HepG2 (cell line): ENCODE measurements around the gene EEF1AKMT4. TPM values are rescaled to one million over a fixed set of nuclear protein-coding genes. Genes with fewer than 3 reads are reported as not detected.

Experiments
- ATAC-seq: fragments of 200-7000 bp; cut with Tn5 transposase; 3 replicates; pipeline ENCODE4 v1.9.1; 2020; ENCODE audit warnings: mild to moderate bottlenecking, moderate library complexity
- BruUV-seq: library from RNA; stranded (reverse); fragments of 400-500 nt; replicated peaks from 2 replicates; lab custom pipeline; 2021; lab: Mats Ljungman, UMichigan
- CTCF ChIA-PET: fragments of 300-600 bp; formaldehyde crosslinking; extraction: SDS; loops from one replicate; lab custom pipeline; 2021; ENCODE audit warnings: low total read pairs, inconsistent platforms, low intra/inter-chr PET ratio; lab: Yijun Ruan, JAX
- POLR2A ChIA-PET: fragments of 350-600 bp; sonication (Branson Sonifier 250); formaldehyde crosslinking; loops from one replicate; lab custom pipeline; 2020; ENCODE audit warnings: antibody characterized with exemption, inconsistent platforms; lab: Yijun Ruan, JAX
- DNase-seq: peaks from one replicate; pipeline ENCODE4 v3.0.0-alpha.2; 2015; ENCODE audit warnings: low spot score
- FAIRE-seq: peaks from 3 replicates; lab custom pipeline; 2011; peaks lifted over from hg19 to GRCh38; lab: Jason Lieb, UNC
- H2AFZ ChIP-seq: one replicate; pipeline ENCODE4 v1.6.1; 2011; ENCODE audit warnings: low read length, inconsistent platforms
- H3K27ac ChIP-seq: fragments of 300-600 bp; 3 replicates; pipeline ENCODE4 v1.8.0; 2011; ENCODE audit warnings: mixed run types, mild to moderate bottlenecking, mixed read lengths, low read length, inconsistent platforms; ENCODE audit not compliant: insufficient read depth; ENCODE audit errors: extremely low read length
- H3K27me3 ChIP-seq, 2 experiments: fragments of 200-600 bp in 1 of 2; 2 replicates in 1 of 2; 3 replicates in 1 of 2; pipeline versions ENCODE4 v1.6.0 to v1.8.0; 2011; ENCODE audit warnings: low read length in 2 of 2, mild to moderate bottlenecking in 2 of 2, moderate library complexity in 2 of 2, inconsistent platforms in 1 of 2; ENCODE audit not compliant: insufficient read depth in 2 of 2, control insufficient read depth in 1 of 2
- H3K36me3 ChIP-seq, 2 experiments: fragments of 200-600 bp in 1 of 2; replicated peaks in 1 of 2; 2 replicates in 1 of 2; 3 replicates in 1 of 2; pipeline versions ENCODE4 v1.5.1 to v1.8.0; 2011; ENCODE audit warnings: low read length in 2 of 2, inconsistent platforms in 1 of 2; ENCODE audit not compliant: insufficient read depth in 2 of 2, control insufficient read depth in 1 of 2
- H3K4me1 ChIP-seq: 2 replicates; pipeline ENCODE4 v1.5.1; 2012; ENCODE audit warnings: low read length, inconsistent platforms; ENCODE audit not compliant: insufficient read depth
- H3K4me2 ChIP-seq: 2 replicates; pipeline ENCODE4 v1.6.0; 2011; ENCODE audit warnings: low read depth, low read length, inconsistent platforms
- H3K4me3 ChIP-seq, 3 experiments: fragments of 200-600 bp in 1 of 3; sonication (generic), shearing (Covaris generic) in 1 of 3; replicated peaks in 1 of 3; 2 replicates each; pipeline ENCODE4 v1.5.1; 2011 to 2016; ENCODE audit warnings: low read length in 3 of 3, inconsistent platforms in 2 of 3, low read depth in 2 of 3, mild to moderate bottlenecking in 2 of 3, control low read depth in 1 of 3, mixed read lengths in 1 of 3; ENCODE audit not compliant: insufficient read depth in 1 of 3
- H3K79me2 ChIP-seq: one replicate; pipeline ENCODE4 v1.6.1; 2011; ENCODE audit warnings: low read length, inconsistent platforms; ENCODE audit not compliant: insufficient read depth
- H3K9ac ChIP-seq: 2 replicates; pipeline ENCODE4 v1.6.0; 2011; ENCODE audit warnings: mild to moderate bottlenecking, low read depth, low read length, inconsistent platforms; ENCODE audit not compliant: insufficient read depth
- H3K9me3 ChIP-seq: 2 replicates; pipeline ENCODE4 v1.5.1; 2012; ENCODE audit warnings: mild to moderate bottlenecking, low read length
- H4K20me1 ChIP-seq: 2 replicates; pipeline ENCODE4 v1.6.0; 2011; ENCODE audit warnings: inconsistent platforms, mild to moderate bottlenecking, low read length, moderate library complexity; ENCODE audit not compliant: insufficient read depth
- AKAP8 ChIP-seq: sonication (generic); formaldehyde crosslinking; IDR thresholded peaks from 2 replicates; pipeline ENCODE4 v1.5.1; 2020; ENCODE audit warnings: mild to moderate bottlenecking, missing genetic modification reagents
- ETV5 ChIP-seq: IDR thresholded peaks from 2 replicates; pipeline ENCODE4 v1.6.1; 2018; ENCODE audit warnings: missing biosample characterization, missing genetic modification reagents, inconsistent platforms, borderline replicate concordance
- FOXJ3 ChIP-seq: sonication (generic); formaldehyde crosslinking; IDR thresholded peaks from 2 replicates; pipeline ENCODE4 v1.4.0; 2020; ENCODE audit warnings: missing genetic modification reagents, mild to moderate bottlenecking, borderline replicate concordance
- FOXK2 ChIP-seq: fragments of 450-650 bp; IDR thresholded peaks from 2 replicates; pipeline ENCODE4 v1.6.1; 2016
- MATR3 ChIP-seq: sonication (generic); formaldehyde crosslinking; IDR thresholded peaks from 2 replicates; pipeline ENCODE4 v1.4.0; 2020; ENCODE audit warnings: missing genetic modification reagents
- PTBP1 ChIP-seq: fragments of 200-400 bp; formaldehyde crosslinking; IDR thresholded peaks from 2 replicates; pipeline ENCODE4 v1.6.1; 2018; ENCODE audit warnings: low read length, low read depth; ENCODE audit not compliant: poor library complexity, severe bottlenecking
- SRSF4 ChIP-seq: fragments of 200-400 bp; formaldehyde crosslinking; IDR thresholded peaks from one replicate; pipeline ENCODE4 v1.6.1; 2018; ENCODE audit warnings: mild to moderate bottlenecking, low read depth, low read length, moderate library complexity; ENCODE audit not compliant: poor library complexity, severe bottlenecking
- XBP1 ChIP-seq: sonication (generic); formaldehyde crosslinking; IDR thresholded peaks from 2 replicates; pipeline ENCODE4 v1.5.0; 2020; ENCODE audit warnings: missing genetic modification reagents
- ZNF296 ChIP-seq: sonication (generic); formaldehyde crosslinking; conservative IDR thresholded peaks from 2 replicates; pipeline ENCODE4 v1.5.0; 2020; ENCODE audit warnings: mild to moderate bottlenecking, missing genetic modification reagents
- ZNF484 ChIP-seq: sonication (generic); formaldehyde crosslinking; IDR thresholded peaks from 2 replicates; pipeline ENCODE4 v1.5.1; 2020; ENCODE audit warnings: mild to moderate bottlenecking, low read depth, missing genetic modification reagents, borderline replicate concordance
- ZSCAN25 ChIP-seq: sonication (generic); formaldehyde crosslinking; IDR thresholded peaks from 2 replicates; pipeline ENCODE4 v1.8.0; 2022; ENCODE audit warnings: mild to moderate bottlenecking, missing genetic modification reagents
- WGBS: methylation state at CpG from one replicate; pipeline ENCODE4 v1.1.6; 2017; ENCODE audit warnings: low lambda C conversion rate; 5-methylcytosine and 5-hydroxymethylcytosine counted together
- in situ Hi-C: cut with HindIII; loops from 2 replicates; pipeline ENCODE4 v1.10.0; 2017; ENCODE audit warnings: low pct_unique_long_range_greater_than_20kb; ENCODE audit not compliant: extremely low pct_ligation_motif_present
- intact Hi-C: fragments of 100-400 bp; cut with micrococcal nuclease; formaldehyde crosslinking; loops from one replicate; pipeline ENCODE4 v1.10.0; 2022; ENCODE audit not compliant: unreplicated experiment
- polyA plus RNA-seq, 8 experiments: library from polyadenylated mRNA; depleted of rRNA in 3 of 8; stranded (reverse) in 7 of 8; unstranded in 1 of 8; fragments of >200 nt; fragmentation: Illumina TruSeq in 4 of 8; extraction: Trizol in 4 of 8; gene quantifications; 2 replicates each; pipeline versions ENCODE4 v1.2.1 to v1.2.3, GENCODE V29; 2011 to 2016; ENCODE audit warnings: low read depth in 4 of 8, missing spikeins in 1 of 8, mixed read lengths in 1 of 8; ENCODE audit not compliant: insufficient read depth in 1 of 8
- total RNA-seq, 5 experiments: library from RNA; depleted of rRNA; stranded (reverse); fragments of >200 nt; fragmentation: Illumina TruSeq; extraction: Trizol; gene quantifications; 2 replicates each; pipeline ENCODE4 v1.2.3, GENCODE V29; 2016; ENCODE audit warnings: low read depth in 1 of 5
- TF ChIP-seq, protein P1 (sequence below): sonication (generic); formaldehyde crosslinking; conservative IDR thresholded peaks from 2 replicates; pipeline ENCODE4 v1.8.0; 2022; ENCODE audit warnings: low read depth, missing genetic modification reagents
- TF ChIP-seq, protein P2 (sequence below): sonication (generic); formaldehyde crosslinking; conservative IDR thresholded peaks from 2 replicates; pipeline ENCODE4 v1.4.0; 2020; ENCODE audit warnings: mild to moderate bottlenecking, missing genetic modification reagents, moderate library complexity
- TF ChIP-seq, protein P3 (sequence below): sonication (generic); formaldehyde crosslinking; IDR thresholded peaks from 2 replicates; pipeline ENCODE4 v1.4.0; 2020; ENCODE audit warnings: missing genetic modification reagents
- TF ChIP-seq, protein P4 (sequence below): IDR thresholded peaks from 2 replicates; pipeline ENCODE4 v1.6.1; 2016

The EEF1AKMT4 gene
- total and polyA plus RNA-seq, 2 of the 13 experiments (the other 11 are each of a cell fraction or from before 2014, with no cell fraction given) = 13.1 to 15.8 TPM

DNA sequence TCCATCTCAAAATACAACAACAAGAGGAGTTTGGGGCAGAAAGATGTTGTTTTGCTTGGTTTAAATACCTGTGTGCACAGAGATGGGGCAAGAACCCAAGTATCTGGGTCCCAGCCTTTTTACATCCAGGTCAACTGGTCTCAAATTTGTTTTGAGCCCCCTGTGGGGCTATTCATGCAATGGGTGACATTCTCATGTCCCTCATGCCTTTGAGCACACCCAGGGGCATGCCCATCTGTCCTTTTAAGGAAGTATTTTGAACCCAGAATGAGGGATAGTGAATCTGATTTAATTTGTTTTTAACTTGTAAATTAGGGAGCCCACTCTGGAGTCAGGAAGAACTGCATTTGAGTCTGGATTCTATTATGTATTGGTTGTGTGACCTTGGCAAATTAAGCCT is 48.6 kb upstream of the EEF1AKMT4 start (continued):
- TF ChIP-seq, protein P1, sequence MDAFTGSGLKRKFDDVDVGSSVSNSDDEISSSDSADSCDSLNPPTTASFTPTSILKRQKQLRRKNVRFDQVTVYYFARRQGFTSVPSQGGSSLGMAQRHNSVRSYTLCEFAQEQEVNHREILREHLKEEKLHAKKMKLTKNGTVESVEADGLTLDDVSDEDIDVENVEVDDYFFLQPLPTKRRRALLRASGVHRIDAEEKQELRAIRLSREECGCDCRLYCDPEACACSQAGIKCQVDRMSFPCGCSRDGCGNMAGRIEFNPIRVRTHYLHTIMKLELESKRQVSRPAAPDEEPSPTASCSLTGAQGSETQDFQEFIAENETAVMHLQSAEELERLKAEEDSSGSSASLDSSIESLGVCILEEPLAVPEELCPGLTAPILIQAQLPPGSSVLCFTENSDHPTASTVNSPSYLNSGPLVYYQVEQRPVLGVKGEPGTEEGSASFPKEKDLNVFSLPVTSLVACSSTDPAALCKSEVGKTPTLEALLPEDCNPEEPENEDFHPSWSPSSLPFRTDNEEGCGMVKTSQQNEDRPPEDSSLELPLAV = no peak

DNA sequence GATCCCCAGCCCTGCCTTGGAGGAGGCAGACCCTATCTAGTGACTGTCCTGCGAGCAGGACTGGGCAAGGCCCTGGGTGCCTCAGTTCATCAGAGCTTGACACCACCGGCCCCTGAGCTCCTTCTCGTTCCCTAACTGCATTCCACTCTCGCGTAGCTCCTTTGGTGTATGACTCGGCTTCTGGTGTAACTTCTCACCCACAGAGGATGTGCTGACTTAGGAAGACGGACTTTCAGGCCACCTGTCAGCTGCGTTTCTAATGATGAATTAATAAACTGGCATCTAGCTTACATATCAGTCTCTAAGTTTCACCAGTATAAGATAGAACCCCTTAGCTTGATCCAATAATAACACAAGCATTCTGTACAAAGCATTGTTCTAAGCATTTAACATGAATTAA is 45.9 kb upstream of the EEF1AKMT4 start:
- in situ Hi-C loops = no loop called here
- BruUV-seq = no TSS peak
- no peak overlapping the region for H2AFZ ChIP-seq
- TF ChIP-seq XBP1 (no peak), MATR3 (CRISPR knock-in tag) (no peak), PTBP1 (no peak), ETV5 (CRISPR knock-in tag) (no peak), FOXK2 (no peak), AKAP8 (CRISPR knock-in tag) (no peak), FOXJ3 (CRISPR knock-in tag) (no peak), SRSF4 (no peak), ZNF484 (no peak), ZSCAN25 (CRISPR knock-in tag) (no peak), ZNF296 (CRISPR knock-in tag) (no peak)
- TF ChIP-seq, protein P2, sequence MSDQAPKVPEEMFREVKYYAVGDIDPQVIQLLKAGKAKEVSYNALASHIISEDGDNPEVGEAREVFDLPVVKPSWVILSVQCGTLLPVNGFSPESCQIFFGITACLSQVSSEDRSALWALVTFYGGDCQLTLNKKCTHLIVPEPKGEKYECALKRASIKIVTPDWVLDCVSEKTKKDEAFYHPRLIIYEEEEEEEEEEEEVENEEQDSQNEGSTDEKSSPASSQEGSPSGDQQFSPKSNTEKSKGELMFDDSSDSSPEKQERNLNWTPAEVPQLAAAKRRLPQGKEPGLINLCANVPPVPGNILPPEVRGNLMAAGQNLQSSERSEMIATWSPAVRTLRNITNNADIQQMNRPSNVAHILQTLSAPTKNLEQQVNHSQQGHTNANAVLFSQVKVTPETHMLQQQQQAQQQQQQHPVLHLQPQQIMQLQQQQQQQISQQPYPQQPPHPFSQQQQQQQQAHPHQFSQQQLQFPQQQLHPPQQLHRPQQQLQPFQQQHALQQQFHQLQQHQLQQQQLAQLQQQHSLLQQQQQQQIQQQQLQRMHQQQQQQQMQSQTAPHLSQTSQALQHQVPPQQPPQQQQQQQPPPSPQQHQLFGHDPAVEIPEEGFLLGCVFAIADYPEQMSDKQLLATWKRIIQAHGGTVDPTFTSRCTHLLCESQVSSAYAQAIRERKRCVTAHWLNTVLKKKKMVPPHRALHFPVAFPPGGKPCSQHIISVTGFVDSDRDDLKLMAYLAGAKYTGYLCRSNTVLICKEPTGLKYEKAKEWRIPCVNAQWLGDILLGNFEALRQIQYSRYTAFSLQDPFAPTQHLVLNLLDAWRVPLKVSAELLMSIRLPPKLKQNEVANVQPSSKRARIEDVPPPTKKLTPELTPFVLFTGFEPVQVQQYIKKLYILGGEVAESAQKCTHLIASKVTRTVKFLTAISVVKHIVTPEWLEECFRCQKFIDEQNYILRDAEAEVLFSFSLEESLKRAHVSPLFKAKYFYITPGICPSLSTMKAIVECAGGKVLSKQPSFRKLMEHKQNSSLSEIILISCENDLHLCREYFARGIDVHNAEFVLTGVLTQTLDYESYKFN = no peak
- TF ChIP-seq, protein P3, sequence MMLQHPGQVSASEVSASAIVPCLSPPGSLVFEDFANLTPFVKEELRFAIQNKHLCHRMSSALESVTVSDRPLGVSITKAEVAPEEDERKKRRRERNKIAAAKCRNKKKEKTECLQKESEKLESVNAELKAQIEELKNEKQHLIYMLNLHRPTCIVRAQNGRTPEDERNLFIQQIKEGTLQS (CRISPR knock-in tag) = no peak
- TF ChIP-seq, protein P4, sequence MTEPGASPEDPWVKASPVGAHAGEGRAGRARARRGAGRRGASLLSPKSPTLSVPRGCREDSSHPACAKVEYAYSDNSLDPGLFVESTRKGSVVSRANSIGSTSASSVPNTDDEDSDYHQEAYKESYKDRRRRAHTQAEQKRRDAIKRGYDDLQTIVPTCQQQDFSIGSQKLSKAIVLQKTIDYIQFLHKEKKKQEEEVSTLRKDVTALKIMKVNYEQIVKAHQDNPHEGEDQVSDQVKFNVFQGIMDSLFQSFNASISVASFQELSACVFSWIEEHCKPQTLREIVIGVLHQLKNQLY (CRISPR knock-in tag) = no peak
- H3K27ac ChIP-seq = no peak overlapping the region
- no peaks in the 10 kb centered on the region for H3K79me2 ChIP-seq
- no peaks in the 10 kb centered on the region for H3K36me3 ChIP-seq
- no peaks in the 10 kb centered on the region for H3K9me3 ChIP-seq
- 19% methylated on average over 3 of the region's 8 CpGs for WGBS
- CTCF ChIA-PET = no interaction called here
- H3K4me1 ChIP-seq = no peaks in the 10 kb centered on the region
- peaks cover 7 to 41% of the 10 kb centered on the region in 2 experiments; a peak in 4 of 5 replicates for H3K27me3 ChIP-seq
- POLR2A ChIA-PET = interaction anchor here (1.6 kb wide), 1 partner anchor 20 kb away, joined by 4 read pairs; no protein-coding TSS in a partner anchor
- ATAC-seq (no peak), DNase-seq (no peak), FAIRE-seq (no peak)
- no peaks in the 10 kb centered on the region for H4K20me1 ChIP-seq
- H3K4me2 ChIP-seq = no peak overlapping the region
- H3K4me3 ChIP-seq = no peak overlapping the region
- no peak overlapping the region for H3K9ac ChIP-seq
- intact Hi-C loops = no loop called here
